GM18502 (cell line): ENCODE measurements around the gene ACLY.
"Not testable (repeated sequence)": the region's sequence is repeated elsewhere in the genome, so short reads cannot be mapped to it uniquely, and the experiment has no call there.

Experiments
- ATAC-seq: cut with Tn5 transposase; IDR thresholded peaks from one replicate; pipeline ENCODE4 v1.9.1; 2021; ENCODE audit warnings: mild to moderate bottlenecking; ENCODE audit not compliant: unreplicated experiment, poor library complexity

ACLY gene

GRCh38 chr17:41941168-41941567 is 22.4 kb upstream of the ACLY start:
- ATAC-seq, result no peak

- ATAC-seq, result no peak
These were observed 20.9 kb upstream of the ACLY start for GRCh38 chr17:41939693-41940090.

GRCh38 chr17:41939044-41939692 is 20.4 kb upstream of the ACLY start:
- no peak for ATAC-seq

- ATAC-seq, result no peak
These were observed 19.5 kb upstream of the ACLY start for GRCh38 chr17:41937970-41938954.

- no peak for ATAC-seq
These were observed 16.9 kb upstream of the ACLY start for GRCh38 chr17:41935641-41936040.

GRCh38 chr17:41932816-41933389 is 14.2 kb upstream of the ACLY start:
- ATAC-seq, result no peak

- ATAC-seq, result not testable (repeated sequence)
These were observed 13.0 kb upstream of the ACLY start for GRCh38 chr17:41931715-41932114.

GRCh38 chr17:41930833-41931156 is 12.0 kb upstream of the ACLY start:
- ATAC-seq, result peak; percentile 35

GRCh38 chr17:41930009-41930832 is 11.5 kb upstream of the ACLY start, which contains the start of gene ODAD4:
Gene ODAD4, plus strand, starts transcription at chr17:41930617. Its CDS starts 107 bp downstream, at chr17:41930724.
- peak; percentile 95 for ATAC-seq

GRCh38 chr17:41928693-41929251 is 10.0 kb upstream of the ACLY start:
- ATAC-seq, result no peak

- no peak for ATAC-seq
These were observed 7.3 kb upstream of the ACLY start for GRCh38 chr17:41925991-41926590.

- no peak for ATAC-seq
These were observed 1.8 kb upstream of the ACLY start for GRCh38 chr17:41920580-41920955.

GRCh38 chr17:41919840-41920579 is 1.3 kb upstream of the ACLY start:
- ATAC-seq, result no peak

- ATAC-seq, result peak; percentile 12
These were observed 540 bp upstream of the ACLY start for GRCh38 chr17:41919165-41919817.

- peak; percentile 13 for ATAC-seq
These were observed 955 bp downstream of the ACLY start for GRCh38 chr17:41917679-41918313.

- ATAC-seq, result no peak
These were observed 1.6 kb downstream of the ACLY start for GRCh38 chr17:41917192-41917591.

GRCh38 chr17:41915566-41915965 is 3.2 kb downstream of the ACLY start:
- ATAC-seq, result no peak

GRCh38 chr17:41915020-41915419 is 3.7 kb downstream of the ACLY start:
- ATAC-seq, result no peak
